Mucosa of gallbladder (tissue), 1 donor: Measurements from ENCODE around the gene SUCLA2. TPM values are rescaled to one million over a fixed set of nuclear protein-coding genes. Genes with fewer than 3 reads are reported as not detected.
"Not testable (repeated sequence)": the region's sequence is repeated elsewhere in the genome, so short reads cannot be mapped to it uniquely, and the experiment has no call there.

ENCODE experiments used
- DNase-seq: peaks from one replicate; pipeline ENCODE4 v3.0.0-alpha.2; 2020; ENCODE audit warnings: low spot score
- total RNA-seq: library from RNA; stranded (reverse); gene quantifications from one replicate; pipeline ENCODE4 v1.2.1, GENCODE V29; 2021
- donor health status: DM: no; HTN: no; CAD: no.

The SUCLA2 gene
- total RNA-seq, 1 donor from 2014 or later, result 40.7 TPM

DNA sequence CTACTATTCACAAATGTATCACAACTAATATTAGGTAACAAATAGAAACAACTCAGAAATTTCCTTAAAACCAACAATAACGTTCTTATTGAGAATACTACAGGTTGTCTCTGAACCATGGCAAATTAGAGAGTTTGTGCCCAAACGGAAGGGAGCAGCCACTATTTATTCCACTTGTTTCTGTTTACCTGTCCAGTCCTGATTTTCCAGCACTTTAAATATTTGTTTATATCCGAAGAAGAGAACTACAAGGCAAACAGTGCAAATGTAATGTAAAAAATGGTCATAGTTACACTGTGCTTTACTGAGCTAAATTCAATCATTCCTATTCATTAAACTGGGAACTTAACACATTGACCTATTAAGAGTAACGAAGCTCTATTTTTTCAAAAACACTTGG is 9.2 kb downstream of the SUCLA2 start:
- DNase-seq, result no peak

DNA sequence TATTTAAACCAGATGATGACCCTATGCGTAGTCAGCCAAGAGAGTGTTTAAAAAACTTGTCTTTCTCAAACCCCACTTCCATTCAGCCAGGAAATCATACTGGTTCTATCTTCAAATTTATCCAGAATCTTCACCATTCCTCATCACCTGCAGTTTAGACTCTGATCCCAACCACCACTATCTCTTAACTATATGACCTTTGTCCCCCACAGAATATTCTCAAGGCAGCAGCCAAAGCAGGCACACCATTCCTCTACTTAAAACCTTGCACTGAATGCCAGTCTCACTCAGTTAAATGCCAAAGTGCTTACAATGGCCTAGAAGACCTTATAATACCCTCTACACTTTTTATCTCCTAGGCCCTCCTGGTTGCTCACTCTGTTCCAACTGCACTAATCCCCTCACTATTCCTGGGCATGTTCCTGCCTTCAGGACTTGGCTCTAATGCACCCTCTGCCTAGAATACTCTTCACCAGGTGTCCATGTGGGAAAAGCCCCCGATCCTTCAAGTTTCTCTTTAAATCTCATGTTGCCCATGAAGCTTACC is 10.1 kb downstream of the SUCLA2 start:
- no peak for DNase-seq

DNA sequence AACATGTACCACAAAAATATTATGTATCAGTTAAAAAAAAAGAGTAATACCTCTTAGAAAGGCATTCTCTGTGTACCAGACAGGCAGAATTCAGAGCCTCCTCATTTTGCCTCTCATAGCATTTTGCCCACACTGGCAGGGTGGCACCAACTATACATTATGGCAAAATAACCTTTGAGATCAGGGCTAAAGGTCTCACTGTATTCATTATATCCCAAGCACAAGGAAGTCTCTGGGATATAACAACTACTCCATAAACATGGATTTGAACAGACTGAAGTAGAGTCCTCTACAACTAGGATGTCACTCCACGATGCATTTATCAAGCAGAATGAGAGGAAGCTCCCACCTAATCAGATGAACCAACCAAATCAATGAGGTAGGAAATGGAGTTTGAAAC is 10.6 kb downstream of the SUCLA2 start:
- DNase-seq, result no peak

DNA sequence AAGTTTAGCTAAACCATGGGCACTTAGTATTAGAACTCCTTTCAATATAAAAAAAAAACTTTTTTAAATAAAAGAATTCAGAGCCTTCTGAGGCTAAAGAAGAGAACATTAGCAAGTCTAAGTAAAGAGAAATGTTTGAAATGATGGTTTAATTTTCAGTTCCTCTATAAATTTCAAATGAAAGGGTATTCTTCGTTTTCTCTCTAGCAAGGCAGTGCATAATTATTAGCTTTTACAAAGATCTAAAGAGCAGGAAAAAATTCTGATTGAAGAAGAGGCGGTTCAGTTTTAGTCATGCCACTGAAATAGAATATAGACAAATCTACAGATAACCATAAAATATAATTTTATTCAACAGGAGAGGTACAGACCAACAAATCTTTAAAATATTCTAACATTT is 18.0 kb downstream of the SUCLA2 start:
- no peak for DNase-seq

DNA sequence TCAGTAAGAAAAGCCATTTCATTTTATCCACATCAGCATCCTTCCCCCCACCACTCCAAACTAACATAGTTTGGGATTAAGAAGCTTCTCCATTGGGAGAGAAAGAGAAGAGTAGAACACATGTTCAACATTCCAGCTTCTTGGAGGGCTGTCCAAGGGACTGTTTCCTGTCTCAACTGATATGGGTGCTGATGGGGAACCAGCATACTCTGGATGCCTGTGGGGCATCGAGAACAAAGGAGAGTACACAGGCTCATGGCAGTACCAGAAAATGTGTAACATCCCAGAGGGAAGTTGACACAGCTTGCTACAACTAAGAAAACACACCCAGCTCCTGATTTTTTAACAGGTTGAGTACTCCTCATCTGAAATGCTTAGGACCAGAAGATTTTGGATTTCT is 24.7 kb downstream of the SUCLA2 start:
- no peak for DNase-seq

DNA sequence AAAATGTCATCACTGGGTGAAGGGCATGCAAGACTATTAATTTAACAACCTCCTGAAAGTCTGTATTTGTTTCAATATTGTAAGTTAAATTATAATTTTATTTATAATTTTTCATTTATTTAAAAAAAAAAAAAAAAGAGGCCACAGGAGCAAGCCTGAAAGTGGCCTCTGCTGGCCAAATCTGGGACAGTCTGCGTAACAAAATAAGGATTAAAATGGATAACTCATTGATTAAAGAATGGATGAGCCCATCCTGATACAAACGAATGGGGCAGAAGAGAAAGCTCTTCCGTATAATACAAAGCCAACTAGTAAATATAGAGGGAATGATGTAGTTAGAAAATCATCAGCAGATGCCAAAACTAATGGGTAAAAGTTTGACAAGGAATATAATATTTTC is 36.2 kb downstream of the SUCLA2 start:
- no peak for DNase-seq

DNA sequence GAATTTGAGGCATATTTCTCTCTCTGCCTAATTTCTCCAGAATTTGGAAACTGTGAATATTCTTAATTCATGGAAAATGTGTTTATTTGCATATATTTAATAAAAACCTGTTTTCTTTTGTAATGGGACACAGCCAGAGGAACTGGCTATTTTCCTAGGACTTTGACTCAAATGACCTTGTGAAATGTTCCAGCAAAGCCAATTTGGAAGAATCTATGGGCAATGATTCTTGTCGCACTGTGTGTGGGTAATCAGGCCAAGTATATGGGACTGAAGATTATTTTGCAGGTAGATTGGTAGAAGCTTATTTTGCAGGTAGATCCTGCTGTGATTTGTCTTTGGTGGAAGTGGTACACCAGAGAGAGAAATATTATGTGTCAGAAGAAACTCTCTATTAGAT is 38.8 kb downstream of the SUCLA2 start:
- no peak for DNase-seq

DNA sequence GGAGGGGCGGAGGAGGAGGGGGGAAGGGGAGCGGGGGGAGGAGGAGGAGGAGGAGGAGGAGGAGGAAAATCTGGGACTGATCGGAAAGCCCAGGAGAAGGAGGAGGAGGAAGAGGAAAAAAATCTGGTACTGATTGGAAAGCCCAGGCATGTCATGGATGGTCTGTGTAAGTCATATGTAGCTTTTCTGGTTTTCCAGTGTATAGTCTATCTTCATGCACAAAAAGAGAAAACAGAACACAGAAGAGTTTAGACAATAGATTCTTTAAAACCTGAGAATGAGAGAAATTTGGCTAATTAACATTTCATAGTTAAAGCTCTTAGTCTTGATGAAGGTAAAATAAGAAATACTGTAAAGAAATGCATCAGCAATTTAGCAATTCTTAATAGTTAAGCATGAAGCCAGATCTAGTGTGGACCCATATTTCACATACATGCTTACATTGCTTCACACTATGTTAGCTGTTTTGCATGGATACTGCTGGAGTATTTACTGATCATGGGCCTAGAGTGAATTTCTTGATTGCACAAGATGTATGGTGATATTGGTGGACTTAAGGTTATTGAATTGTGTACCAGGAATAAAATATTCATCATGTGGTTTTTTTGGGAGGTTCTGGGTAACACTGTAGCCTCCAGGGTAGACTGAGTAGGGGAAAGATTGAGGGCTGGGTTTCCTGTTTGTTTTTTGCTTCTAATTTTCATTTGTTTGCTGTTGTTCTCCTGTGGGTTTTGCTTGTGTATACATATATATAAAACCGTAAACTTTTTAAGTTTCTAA is 41.4 kb downstream of the SUCLA2 start:
- DNase-seq, result no peak

DNA sequence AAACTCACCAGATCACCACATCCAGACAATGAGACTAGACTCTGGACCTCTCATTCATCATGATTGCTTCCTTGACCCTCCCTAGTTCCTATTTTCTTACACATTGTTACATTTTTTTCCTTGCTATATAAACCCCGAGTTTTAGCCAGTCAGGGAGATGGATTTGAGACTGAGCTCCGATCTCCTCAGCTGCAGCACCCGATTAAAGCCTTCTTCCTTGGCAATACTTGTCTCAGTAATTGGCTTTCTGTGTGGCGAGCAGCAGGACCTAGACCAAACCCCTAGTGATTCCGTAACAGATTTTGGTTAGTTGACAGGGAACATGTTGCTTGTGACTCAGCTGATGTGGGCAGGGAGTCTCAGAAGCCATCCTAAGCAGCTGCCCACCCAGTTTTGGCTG is 44.0 kb downstream of the SUCLA2 start:
- no peak for DNase-seq

DNA sequence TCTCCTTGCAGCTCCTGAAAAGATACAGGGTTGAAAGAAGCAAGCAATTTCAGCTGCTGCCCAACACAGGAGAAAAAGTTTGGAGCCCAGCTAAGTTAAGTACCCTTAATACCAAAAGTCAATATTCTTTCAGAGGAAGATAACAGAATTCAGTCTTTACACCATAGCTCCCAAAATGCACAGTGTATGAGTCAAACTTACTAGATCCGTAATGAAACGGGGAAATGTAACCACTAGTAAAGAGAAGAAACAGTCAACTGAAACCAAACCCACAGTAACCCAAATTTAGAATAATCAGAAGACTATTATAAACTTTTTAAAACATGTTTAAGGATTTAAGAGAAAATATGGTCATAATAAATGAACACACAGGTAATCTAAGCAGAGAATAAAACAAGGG is 45.2 kb downstream of the SUCLA2 start:
- no peak for DNase-seq

DNA sequence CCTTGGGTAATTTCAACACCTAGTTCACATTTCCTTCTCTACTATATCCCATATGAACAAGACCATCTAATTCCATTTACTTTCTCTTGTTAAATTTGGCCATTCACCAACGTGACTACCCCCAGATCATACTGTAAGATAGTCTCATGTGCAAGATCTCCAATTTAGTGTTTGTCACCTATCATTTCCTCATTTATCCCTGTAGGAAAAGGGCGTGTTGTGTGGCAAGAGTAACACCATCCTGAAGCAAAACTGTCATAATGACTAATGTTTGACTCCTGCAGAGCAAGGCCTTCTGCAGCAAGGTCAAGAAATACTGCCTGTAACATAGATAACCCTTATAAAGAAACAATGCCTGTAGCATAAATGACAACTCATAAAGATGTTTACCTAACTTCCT is 51.3 kb downstream of the SUCLA2 start:
- DNase-seq, result no peak

DNA sequence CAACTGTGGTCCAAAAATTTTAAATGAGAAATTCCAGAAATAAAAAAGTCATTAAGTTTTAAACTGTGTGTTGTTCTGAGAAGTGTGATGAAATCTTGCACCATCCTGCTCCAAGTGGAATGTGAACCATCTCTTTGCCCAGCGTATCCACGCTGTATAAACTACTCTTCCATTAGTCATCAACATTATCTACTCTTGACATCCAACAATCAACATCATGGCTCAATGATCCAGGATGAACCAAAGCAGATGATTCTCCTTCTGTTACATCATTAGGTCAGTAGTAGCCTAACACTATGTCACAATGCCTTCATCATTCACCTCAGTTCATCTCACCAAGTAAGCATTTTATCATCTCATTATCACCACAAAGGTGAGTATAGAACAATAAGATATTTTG is 55.3 kb downstream of the SUCLA2 start:
- DNase-seq, result no peak

DNA sequence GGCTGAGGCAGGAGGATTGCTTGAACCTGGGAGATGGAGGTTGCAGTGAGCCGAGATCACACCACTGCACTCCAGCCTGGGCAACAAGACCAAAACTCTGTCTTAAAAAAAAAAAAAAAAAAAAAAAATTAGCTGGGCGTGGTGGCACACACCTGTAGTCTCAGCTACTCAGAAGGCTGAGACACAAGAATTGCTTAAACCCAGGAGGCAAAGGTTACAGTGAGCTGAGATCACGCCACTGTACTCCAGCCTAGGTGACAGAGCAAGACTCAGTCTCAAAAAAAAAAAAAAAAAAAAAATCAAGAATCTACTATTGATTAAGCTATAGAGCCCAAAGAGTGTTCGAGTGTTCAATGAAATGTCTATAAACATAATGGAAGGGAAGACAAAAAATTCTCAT is 55.9 kb downstream of the SUCLA2 start:
- not testable (repeated sequence) for DNase-seq

DNA sequence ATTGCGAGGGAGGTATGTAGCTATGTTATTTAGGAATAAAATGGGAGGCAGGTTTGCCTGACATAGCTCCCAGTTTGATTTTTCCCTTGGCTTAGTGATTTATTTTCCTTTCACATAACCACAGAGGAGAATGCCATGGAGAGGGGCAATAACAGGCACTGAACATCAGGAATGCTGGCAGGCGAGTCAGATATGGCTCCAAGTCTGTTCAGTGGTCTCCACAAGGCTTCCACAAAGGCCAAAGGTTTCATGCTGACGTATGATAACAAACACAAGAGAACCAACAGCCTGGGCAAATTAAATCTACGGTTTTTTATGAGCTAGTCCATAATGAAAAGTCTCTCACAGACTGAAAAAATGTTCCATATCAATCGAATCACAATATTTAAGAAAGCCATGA is 66.7 kb downstream of the SUCLA2 start:
- no peak for DNase-seq

DNA sequence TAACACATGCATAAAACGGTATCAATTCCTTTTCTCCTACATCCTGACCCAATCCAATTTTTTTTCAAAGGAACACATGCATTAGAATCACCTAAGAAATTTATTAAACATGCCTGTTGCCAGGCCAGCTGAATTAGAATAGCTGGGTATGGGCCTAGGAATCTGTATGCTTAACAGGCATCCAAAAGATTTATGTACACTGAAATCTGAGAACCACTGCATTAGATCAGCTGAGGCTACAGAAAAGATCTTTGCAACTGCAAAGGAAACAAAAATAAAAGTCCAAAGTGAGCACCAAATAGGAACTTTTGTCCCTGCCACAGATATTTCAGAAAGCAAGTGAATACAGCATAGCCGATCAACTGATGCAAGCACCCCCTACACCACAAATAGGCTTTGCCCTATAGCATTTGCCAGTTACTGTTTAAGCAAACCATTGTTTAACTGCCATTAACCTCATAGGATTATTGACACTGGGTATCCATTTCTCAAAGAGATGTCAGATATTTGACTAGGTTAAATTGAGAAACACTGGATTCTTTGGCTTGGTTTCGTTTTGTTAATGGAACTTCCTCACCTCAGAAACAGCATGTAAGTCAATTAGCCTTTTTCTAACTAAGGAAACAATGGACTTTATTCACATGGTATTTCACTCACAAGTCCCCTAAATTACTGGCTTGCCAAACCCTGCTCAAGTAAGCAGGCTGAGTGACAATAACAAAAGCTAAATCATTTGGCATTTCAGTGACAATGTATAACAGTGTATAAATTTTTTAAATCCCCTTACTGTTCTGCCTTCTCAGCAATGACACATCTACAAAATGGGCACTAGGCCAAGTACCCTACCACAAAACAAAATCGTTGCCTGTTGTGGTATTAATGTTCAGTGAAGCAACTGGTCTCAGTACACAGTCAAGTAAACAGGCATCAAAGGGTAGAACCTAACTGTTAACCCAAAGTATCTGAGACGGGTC is 67.8 kb downstream of the SUCLA2 start:
- no peak for DNase-seq

DNA sequence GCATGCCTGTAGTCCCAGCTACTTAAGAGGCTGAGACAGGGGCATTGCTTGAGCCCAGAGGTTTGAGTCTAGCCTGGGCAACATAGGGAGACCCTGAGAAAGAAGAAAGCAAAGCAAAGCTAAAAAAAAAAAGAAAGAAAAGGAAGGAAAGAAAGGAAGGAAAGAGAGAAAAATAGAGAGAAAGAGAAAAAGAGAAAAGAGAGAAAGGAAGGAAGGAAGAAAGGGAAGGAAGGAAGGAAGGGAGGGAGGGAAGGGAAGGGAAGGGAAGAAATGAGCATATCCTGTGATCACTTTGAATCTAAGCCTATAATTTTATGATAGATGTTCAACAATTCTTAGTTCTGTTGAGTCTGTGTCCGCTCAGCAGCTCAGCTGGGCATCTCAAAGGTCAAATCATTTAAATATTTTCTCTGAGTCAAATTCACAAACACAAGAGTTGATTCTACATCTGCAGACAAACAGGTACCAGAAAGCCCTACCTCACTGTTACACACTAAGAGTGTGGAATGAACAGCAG is 70.4 kb downstream of the SUCLA2 start:
- no peak for DNase-seq

DNA sequence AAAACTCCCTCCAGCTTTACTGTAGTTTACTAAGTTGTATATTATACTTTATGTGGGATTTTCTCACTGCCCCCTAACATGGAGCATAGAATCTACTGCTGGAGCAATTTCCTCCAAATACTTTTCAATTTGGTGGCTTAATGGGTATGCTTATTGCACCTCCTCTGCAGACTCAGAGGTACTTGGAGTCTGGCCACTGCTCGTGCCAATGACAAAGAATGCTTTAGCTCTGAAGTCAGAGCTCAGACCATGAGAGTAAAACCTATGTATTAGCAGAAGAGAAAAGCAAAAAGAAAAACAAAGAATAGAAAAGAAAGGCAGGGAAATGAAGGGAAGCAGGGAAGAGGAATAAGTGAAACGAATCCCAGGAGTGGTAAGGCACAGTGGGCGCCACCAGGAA is 71.9 kb downstream of the SUCLA2 start:
- no peak for DNase-seq

DNA sequence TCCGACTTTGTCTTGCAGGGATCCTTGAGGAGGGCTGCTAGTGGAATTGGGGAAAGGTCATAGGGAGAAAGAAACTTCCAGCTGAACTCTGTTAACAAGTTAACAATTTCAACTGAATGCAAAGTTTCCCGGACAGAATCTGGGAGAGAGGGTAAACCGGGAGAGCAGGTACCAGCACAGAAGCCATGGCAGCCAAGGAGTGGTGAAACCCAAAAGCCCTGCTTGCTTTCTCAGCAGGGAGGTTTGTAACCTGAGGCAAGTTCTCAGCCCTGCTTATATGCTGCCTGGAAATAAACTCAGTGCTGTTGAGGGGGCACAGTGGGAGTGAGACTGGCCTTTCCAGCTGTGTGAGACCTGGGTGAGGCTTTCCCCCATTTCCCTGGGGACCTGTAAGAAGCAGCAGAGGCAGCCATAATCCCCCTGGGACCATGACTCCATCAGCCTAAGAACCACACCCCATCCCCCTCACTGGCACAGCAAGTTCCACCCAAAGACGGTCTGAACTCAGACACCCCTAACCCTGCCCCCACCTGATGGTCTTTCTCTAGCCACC is 84.0 kb downstream of the SUCLA2 start:
- no peak for DNase-seq

DNA sequence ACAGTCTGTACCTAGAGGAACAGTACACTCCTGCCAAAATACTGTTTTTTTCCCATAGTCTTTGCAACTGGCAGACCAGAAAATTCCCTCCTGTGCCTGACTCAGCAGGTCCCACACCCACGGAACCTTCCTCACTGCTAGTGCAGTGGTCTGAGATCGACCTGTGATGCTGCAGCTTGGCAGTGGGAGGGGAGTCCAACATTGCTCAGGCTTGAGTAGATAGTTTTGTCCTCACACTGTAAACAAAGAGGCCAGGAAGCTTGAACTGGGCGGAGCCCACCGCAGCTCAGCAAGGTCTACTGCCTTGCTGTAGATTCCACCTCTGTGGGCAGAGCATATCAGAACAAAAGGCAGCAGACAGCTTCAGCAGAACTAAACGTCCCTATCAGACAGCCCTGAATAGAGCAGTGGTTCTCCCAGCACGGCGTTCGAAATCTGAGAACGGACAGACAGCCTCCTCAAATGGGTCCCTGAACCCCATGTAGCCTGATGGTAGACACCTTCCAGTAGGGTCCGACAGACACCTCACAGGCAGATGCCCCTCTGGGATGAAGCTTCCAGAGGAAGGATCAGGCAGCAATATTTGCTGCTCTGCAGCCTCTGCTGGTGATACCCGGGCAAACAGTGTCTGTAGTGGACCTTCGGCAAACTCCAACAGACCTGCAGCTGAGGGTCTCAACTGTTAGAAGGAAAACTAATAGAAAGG is 92.7 kb downstream of the SUCLA2 start:
- DNase-seq, result no peak

DNA sequence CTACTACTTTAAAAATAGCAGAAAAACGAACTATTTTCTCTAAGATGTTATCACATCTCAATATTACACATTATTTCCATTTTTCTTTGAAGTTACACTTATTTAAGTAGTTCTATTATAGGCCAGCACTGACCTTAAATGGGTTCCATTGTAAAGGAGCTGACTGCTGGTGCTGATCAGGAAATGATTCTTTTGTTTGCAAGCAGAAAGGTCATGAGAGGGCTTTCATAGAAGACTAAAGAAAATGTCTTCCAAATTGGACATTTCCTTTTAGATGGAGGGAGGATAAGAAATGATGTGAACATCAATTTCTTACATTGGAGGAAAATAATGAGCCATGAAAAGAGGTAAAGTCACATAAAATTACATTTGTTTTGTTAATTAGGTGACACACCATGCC is 96.2 kb downstream of the SUCLA2 start:
- no peak for DNase-seq

DNA sequence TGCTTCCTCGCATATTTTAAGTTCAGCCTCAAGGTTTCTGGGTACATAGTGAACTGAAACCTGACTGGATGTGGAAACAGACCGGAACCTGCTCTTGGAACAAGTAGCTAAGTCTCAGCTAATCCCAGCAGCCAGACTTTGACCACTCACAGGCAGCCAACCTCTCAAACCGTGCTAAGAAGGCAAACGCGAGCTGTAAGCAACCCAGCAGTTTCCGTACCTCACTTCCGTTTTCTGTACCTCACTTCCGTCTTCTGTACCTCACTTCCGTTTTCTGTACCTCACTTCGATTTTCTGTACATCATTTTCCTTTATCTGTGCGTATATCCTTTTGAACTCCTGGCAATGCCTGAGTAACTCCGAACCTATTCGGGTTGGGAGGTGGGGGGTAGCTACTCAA is 96.8 kb downstream of the SUCLA2 start:
- no peak for DNase-seq

DNA sequence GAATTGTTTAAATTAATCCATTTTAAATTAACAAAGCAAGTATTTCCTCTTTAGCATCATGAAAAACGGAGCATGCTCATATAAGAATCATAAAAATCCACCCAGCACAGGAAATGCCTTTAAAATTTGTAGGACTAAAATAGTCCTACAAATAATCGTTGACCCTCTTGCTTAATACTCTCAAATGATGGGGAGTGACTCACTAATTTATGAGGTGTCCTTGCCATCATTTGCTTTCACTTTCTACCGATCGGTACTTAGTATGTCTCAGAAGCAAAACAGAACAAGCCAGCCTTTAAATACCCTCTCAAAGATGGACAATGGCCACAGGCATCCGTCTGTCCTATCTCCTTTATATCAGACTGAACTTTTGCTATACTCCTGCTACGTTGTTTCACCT is 97.2 kb downstream of the SUCLA2 start:
- no peak for DNase-seq
